Activated CD4-positive, alpha-beta memory T cell treated with anti-CD3 and anti-CD28 coated beads for 36 hours (primary cell): ENCODE results near the gene ECHDC1. TPM values are rescaled to one million over a fixed set of nuclear protein-coding genes. Genes with fewer than 3 reads are reported as not detected.

Experiments
- CTCF ChIA-PET: fragments of 350-600 bp; sonication (Branson Sonifier 250); formaldehyde crosslinking; loops from one replicate; lab custom pipeline; 2021; ENCODE audit warnings: antibody characterized with exemption, inconsistent platforms; lab: Charles Lee
- POLR2A ChIA-PET: fragments of 350-600 bp; sonication (Branson Sonifier 250); formaldehyde crosslinking; loops from one replicate; lab custom pipeline; 2021; ENCODE audit warnings: antibody characterized with exemption; lab: Charles Lee
- DNase-seq: peaks from one replicate; pipeline ENCODE4 v3.0.0-alpha.2; 2020
- H3K27ac Mint-ChIP-seq: one replicate; pipeline ENCODE4 v1.8.0; 2021; ENCODE audit warnings: mixed read lengths
- H3K27me3 Mint-ChIP-seq: one replicate; pipeline ENCODE4 v1.8.0; 2021; ENCODE audit warnings: mixed read lengths
- H3K36me3 Mint-ChIP-seq: one replicate; pipeline ENCODE4 v1.8.0; 2021; ENCODE audit warnings: mixed read lengths
- H3K4me1 Mint-ChIP-seq: one replicate; pipeline ENCODE4 v1.8.0; 2021; ENCODE audit warnings: low read depth, mixed read lengths
- H3K4me3 Mint-ChIP-seq: one replicate; pipeline ENCODE4 v1.8.0; 2021; ENCODE audit warnings: mild to moderate bottlenecking, mixed read lengths
- H3K9me3 Mint-ChIP-seq: one replicate; pipeline ENCODE4 v1.8.0; 2021; ENCODE audit warnings: mixed read lengths
- intact Hi-C: fragments of 100-400 bp; cut with micrococcal nuclease; formaldehyde crosslinking; loops from one replicate; pipeline ENCODE4 v1.15.1; 2023
- total RNA-seq, 2 experiments: library from RNA; stranded (reverse); gene quantifications; one replicate each; pipeline ENCODE4 v1.2.3, GENCODE V29; 2021

Gene ECHDC1
- total RNA-seq, 2 experiments from 2014 or later = 42.9 to 43.7 TPM

DNA sequence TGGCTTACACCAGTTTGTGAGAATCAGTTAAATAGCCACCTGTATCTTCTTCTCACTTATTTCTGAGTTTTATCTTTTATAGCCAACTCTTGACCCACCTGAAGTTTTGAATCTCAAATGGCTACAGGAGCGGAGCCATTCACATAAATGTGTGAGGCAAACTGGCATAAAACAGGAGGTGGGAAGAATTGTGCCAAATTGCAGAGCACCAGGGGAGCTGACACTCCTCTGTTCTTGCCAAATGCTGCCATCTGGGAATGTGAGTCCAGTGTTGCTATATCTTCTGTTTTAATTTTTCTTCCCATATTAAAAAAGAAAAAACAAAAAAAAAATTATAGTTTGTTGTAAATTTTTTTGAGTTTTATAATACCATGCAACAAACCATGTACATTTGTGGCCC, 93.8 kb downstream of the ECHDC1 start:
- DNase-seq = no peak
- H3K4me1 Mint-ChIP-seq = no peaks in the 10 kb centered on the region
- H3K36me3 Mint-ChIP-seq = no peaks in the 10 kb centered on the region
- no peaks in the 10 kb centered on the region for H3K9me3 Mint-ChIP-seq
- no peak overlapping the region for H3K4me3 Mint-ChIP-seq
- intact Hi-C loops = no loop called here
- ChIA-PET CTCF (no interaction called here), POLR2A (no interaction called here)
- H3K27me3 Mint-ChIP-seq = peaks cover 3% of the 10 kb centered on the region
- H3K27ac Mint-ChIP-seq = no peak overlapping the region

DNA sequence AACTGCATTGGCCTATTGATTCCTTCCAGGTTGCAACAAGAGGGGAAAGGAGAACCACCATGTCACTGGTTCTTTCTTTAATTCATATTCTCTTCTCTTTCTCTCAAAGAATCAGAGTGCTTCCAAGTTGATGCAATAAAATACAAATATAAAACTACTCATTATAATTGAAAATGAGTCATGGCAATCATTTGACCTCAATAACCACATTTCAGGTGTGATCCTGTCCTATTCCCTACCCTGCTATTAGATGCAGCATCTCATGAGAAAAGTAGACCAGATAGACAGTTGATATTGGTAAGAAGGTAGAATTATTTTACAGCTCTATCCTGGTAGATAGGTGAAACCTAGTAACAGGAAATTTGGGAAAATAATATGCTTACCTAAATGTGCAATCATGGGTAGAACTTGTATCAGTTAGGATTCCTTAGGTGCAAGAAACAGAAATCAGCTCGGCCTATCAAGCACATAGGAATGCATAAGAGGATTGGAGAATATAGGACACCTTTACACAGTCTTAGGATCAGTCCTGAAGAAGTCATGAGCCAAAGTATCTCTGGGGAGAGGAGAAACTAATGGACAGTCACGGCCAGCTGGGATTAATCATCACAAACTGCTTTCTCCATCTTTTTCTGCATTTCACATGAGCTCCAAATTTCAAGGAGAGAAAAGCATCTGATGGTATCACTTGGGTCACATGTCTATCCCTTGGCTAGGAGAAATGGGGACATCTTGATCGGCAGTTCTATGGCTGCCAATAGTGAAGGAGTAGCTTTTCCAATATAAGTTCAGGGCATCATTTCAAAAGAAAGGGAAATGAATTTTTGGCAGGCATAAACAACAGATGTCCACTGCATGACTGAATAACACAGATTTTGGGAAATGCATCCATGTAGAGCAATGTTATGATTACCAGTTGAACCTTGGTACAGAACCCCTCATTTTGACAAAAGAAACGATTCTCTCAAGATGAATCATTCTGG, 96.0 kb downstream of the ECHDC1 start:
- H3K4me1 Mint-ChIP-seq = no peaks in the 10 kb centered on the region
- no peaks in the 10 kb centered on the region for H3K36me3 Mint-ChIP-seq
- H3K9me3 Mint-ChIP-seq = no peaks in the 10 kb centered on the region
- ChIA-PET CTCF (interaction anchor here (0.8 kb wide), 1 partner anchor 19 kb away, joined by 3 read pairs; the partner anchor contains the start of gene RNF146), POLR2A (no interaction called here)
- no peak overlapping the region for H3K4me3 Mint-ChIP-seq
- peaks cover 2% of the 10 kb centered on the region for H3K27me3 Mint-ChIP-seq
- no peak for DNase-seq
- intact Hi-C loops = no loop called here
- H3K27ac Mint-ChIP-seq = no peak overlapping the region

DNA sequence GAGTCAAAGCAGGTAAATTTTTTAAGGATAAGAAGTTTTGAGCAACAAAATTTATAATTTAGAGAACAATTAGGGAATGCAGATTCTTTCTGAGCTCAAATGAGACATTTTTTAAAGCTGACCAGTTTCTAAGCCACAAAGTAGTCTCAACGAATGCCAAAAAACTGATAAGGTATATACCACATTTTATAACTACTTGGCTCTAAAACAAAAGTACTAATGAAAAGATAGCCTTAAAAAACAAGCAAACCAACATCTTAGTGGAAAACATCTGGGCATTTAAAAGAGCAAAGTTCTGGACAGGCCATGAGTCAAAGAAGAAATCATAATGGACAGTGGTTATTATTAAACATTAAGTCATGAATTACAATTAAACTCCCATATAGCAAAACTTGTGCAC, 99.9 kb downstream of the ECHDC1 start:
- H3K36me3 Mint-ChIP-seq = no peaks in the 10 kb centered on the region
- no peak overlapping the region for H3K4me3 Mint-ChIP-seq

More for the DNA sequence above, 99.9 kb downstream of the ECHDC1 start:
- Mint-ChIP-seq H3K4me1 (no peaks in the 10 kb centered on the region), H3K27me3 (peaks cover 6% of the 10 kb centered on the region), H3K27ac (no peak overlapping the region), H3K9me3 (no peaks in the 10 kb centered on the region)
- DNase-seq = no peak
- POLR2A ChIA-PET = no interaction called here
- CTCF ChIA-PET = interaction anchor here (1.8 kb wide), 1 partner anchor 8 kb away, joined by 4 read pairs; no protein-coding TSS in a partner anchor
- intact Hi-C loops = no loop called here

Other genes with a start within 250 kb of the ECHDC1 start
- not detected for gene RSPO3, start 224.9 kb downstream of the ECHDC1 start, total RNA-seq
- gene RNF146, start 76.7 kb downstream of the ECHDC1 start, total RNA-seq = 10 to 100 TPM; 15.4 to 20.3 TPM
- 1 to 10 TPM; 6.0 to 6.5 TPM for gene KIAA0408, start 115.8 kb upstream of the ECHDC1 start, total RNA-seq
- gene C6orf58, start 233.6 kb upstream of the ECHDC1 start, total RNA-seq = not detected